ENCODE results near the gene PIM1.
A peak's percentile ranks its signal among the peaks of the same experiment; 100 is the strongest.
"Not testable (repeated sequence)": the region's sequence is repeated elsewhere in the genome, so short reads cannot be mapped to it uniquely, and the experiment has no call there.

PIM1 gene

DNA sequence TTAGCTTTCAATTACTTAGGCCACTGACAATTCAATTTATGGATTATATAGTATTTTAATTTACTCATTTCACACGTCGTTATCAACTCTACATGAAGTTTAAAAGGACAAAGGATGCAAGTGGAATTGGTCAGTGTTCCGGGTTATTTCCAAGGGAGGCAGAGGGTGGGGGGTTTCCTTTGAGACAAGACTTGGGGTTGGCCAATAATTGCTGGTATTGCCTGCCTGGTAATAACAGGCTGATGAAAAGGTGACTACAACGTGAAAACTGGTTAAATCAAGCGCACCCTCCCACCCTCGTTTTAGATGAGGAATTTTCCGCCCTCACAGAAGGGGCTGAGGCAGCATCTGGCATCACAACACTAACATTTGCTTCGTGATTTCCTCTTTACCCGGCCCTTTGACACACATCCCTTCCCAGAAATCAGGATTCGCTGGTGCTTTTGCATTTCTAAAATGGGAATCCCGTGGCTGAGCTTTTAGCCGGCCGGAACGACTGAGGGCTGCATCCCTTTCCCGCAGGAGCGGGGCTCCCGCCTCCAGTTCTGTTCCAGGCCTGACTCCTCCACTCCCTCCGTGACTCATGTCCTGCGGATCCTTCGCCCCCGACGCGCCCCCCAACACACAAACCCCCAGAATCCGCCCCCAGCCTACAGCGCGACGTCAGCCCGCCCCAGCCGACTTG, 999 bp upstream of the PIM1 start:
- H3K4me3 ChIP-seq = peak overlapping the region; percentile 45 to 95 (median 84)
- H3K27ac ChIP-seq = peak overlapping the region; percentile 54 to 95 (median 92)

DNA sequence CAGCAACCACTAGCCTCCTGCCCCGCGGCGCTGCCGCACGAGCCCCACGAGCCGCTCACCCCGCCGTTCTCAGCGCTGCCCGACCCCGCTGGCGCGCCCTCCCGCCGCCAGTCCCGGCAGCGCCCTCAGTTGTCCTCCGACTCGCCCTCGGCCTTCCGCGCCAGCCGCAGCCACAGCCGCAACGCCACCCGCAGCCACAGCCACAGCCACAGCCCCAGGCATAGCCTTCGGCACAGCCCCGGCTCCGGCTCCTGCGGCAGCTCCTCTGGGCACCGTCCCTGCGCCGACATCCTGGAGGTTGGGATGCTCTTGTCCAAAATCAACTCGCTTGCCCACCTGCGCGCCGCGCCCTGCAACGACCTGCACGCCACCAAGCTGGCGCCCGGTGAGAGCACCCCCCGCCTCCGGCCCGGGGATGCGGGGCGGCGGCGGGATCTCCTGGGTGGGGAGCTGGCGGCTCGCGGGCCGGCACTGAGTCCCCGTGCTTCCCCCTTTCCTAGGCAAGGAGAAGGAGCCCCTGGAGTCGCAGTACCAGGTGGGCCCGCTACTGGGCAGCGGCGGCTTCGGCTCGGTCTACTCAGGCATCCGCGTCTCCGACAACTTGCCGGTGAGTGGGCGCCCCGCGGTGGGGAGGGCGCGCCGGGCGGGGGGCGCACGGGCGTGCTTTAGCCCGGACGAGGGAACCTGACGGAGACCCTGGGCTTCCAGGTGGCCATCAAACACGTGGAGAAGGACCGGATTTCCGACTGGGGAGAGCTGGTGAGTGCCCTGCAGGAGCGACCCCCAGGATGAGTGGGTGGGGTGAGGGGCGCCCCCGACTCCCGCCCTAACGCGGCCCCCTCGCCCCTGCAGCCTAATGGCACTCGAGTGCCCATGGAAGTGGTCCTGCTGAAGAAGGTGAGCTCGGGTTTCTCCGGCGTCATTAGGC, 585 bp downstream of the PIM1 start:
- Histone ChIP-seq H3K27ac (peak overlapping the region; percentile 68 to 99 (median 94)), H3K4me3 (peak overlapping the region; percentile 74 to 95 (median 92))

DNA sequence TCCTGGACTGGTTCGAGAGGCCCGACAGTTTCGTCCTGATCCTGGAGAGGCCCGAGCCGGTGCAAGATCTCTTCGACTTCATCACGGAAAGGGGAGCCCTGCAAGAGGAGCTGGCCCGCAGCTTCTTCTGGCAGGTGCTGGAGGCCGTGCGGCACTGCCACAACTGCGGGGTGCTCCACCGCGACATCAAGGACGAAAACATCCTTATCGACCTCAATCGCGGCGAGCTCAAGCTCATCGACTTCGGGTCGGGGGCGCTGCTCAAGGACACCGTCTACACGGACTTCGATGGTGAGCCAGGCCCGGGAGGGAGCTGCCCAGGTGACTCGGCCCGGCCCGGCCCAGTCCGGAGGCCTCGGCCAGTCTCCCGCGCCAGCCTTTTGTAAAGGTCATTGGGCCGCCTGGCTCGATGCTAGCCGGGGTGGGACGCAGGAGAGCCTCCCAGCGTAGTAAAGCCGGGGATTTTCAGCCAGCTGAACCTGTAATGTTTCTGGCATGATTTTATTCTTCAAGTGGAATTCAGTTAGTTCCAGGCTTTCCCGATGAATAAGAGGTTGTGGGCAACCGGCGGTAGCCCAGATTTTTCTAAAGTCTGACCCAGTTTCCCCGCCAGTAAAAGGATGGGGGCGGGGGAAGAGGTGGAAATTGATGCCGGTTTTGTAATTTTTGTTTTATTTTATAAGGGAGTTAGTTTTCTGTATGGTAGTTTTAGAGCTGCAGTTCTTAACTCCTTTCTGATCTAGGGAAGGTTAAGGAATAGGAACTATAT, 1.4 kb downstream of the PIM1 start:
- peak overlapping the region; percentile 74 to 95 (median 92) for H3K4me3 ChIP-seq

DNA sequence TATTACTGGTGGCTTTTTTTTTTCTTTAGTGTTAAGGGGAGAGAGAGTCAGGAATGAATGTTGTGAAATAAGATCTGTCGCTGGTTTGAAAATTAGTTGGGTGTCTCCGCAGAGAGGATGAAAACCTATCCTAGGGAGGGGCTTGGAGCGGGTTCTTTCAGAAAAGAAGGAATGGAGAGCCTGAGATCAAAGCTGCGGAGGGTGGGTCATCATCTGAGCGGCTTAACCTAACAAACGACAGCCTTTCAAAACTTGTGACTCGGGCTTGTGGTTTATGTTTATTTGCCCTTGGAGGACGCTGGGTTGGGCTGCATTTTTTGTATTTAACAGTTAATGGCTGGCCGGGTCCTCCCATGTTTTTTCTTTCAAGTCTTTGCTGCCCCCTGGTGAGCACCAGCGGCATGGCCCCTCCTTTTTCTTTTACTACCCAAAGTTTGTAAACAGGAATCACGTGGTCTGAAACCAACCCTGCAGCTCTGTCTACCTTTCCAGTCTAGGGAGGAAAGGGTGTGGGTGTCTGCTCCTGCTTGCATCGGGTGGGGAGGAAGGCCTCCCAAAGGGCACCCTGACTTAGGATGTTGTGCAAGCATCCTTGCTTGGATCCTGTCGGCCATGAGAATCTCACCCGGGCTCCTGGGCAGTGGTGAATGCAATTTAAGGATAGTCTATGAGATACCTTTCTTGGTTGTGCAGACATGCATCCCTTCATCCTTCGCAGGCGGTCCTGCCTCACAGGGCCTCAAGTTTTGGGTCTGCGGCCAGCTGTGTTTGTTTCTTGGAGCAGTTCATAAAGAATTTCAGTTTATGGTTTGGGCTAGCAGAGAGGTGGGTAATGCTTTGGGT, 2.2 kb downstream of the PIM1 start:
- Histone ChIP-seq H3K4me3 (peak overlapping the region; percentile 74 to 95 (median 92)), H3K27ac (peak overlapping the region; percentile 68 to 99 (median 94))

More for the DNA sequence above, 1.4 kb downstream of the PIM1 start:
- peak overlapping the region; percentile 68 to 99 (median 94) for H3K27ac ChIP-seq

DNA sequence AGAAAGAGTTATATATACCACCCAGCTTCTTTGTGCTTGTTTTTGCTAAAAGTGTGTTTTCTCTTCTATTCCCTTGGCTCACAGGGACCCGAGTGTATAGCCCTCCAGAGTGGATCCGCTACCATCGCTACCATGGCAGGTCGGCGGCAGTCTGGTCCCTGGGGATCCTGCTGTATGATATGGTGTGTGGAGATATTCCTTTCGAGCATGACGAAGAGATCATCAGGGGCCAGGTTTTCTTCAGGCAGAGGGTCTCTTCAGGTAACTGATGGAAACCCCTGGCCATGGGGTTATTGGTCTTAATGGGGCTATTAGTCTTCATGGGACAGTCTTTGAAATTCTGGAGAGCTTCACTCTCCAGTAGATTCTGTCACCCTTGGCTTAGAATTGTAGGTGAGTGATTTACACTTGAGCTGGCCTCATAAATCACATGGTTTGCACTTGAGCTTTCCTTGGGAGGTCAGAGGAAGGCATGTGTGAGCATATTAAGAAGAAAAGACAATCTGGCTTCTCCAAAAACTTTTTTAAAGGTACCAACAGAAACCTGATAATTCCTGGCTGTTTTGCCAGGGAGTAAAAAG, 3.0 kb downstream of the PIM1 start:
- peak overlapping the region in 17 of 21 experiments; percentile 34 to 99 (median 93) for H3K27ac ChIP-seq
- peak overlapping the region; percentile 74 to 95 (median 92) for H3K4me3 ChIP-seq

DNA sequence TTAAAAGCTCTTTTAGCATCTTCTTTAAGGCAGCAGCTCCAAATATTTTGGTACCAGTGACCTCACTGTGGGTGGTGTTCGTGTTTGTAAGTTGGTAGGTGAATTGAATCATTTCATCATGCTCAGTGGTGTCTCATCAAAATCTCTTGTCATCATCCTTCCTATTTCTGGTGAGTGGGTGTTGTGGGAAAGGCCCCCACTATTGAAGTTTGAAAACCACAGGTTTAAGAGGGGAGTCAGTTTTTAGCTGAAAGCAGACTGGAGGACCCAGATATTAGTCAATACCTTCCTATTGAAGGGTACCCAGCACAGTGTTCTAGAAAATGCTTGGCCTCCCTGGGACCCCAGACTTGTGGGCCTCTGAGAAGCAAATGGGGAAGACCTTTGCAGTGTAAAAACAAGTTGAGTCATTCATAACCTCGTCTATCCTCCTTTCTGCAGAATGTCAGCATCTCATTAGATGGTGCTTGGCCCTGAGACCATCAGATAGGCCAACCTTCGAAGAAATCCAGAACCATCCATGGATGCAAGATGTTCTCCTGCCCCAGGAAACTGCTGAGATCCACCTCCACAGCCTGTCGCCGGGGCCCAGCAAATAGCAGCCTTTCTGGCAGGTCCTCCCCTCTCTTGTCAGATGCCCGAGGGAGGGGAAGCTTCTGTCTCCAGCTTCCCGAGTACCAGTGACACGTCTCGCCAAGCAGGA, 3.7 kb downstream of the PIM1 start:
- Histone ChIP-seq H3K27ac (peak overlapping the region in 17 of 21 experiments; percentile 8 to 99 (median 93)), H3K4me3 (peak overlapping the region in 4 of 7 experiments; percentile 13 to 95 (median 79))

DNA sequence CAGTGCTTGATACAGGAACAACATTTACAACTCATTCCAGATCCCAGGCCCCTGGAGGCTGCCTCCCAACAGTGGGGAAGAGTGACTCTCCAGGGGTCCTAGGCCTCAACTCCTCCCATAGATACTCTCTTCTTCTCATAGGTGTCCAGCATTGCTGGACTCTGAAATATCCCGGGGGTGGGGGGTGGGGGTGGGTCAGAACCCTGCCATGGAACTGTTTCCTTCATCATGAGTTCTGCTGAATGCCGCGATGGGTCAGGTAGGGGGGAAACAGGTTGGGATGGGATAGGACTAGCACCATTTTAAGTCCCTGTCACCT, 4.2 kb downstream of the PIM1 start:
- H3K4me3 ChIP-seq = peak overlapping the region in 2 of 7 experiments; percentile 13 to 95
- peak overlapping the region in 16 of 21 experiments; percentile 8 to 99 (median 74) for H3K27ac ChIP-seq

DNA sequence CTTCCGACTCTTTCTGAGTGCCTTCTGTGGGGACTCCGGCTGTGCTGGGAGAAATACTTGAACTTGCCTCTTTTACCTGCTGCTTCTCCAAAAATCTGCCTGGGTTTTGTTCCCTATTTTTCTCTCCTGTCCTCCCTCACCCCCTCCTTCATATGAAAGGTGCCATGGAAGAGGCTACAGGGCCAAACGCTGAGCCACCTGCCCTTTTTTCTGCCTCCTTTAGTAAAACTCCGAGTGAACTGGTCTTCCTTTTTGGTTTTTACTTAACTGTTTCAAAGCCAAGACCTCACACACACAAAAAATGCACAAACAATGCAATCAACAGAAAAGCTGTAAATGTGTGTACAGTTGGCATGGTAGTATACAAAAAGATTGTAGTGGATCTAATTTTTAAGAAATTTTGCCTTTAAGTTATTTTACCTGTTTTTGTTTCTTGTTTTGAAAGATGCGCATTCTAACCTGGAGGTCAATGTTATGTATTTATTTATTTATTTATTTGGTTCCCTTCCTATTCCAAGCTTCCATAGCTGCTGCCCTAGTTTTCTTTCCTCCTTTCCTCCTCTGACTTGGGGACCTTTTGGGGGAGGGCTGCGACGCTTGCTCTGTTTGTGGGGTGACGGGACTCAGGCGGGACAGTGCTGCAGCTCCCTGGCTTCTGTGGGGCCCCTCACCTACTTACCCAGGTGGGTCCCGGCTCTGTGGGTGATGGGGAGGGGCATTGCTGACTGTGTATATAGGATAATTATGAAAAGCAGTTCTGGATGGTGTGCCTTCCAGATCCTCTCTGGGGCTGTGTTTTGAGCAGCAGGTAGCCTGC, 4.8 kb downstream of the PIM1 start:
- peak overlapping the region in 2 of 7 experiments; percentile 13 to 95 for H3K4me3 ChIP-seq

DNA sequence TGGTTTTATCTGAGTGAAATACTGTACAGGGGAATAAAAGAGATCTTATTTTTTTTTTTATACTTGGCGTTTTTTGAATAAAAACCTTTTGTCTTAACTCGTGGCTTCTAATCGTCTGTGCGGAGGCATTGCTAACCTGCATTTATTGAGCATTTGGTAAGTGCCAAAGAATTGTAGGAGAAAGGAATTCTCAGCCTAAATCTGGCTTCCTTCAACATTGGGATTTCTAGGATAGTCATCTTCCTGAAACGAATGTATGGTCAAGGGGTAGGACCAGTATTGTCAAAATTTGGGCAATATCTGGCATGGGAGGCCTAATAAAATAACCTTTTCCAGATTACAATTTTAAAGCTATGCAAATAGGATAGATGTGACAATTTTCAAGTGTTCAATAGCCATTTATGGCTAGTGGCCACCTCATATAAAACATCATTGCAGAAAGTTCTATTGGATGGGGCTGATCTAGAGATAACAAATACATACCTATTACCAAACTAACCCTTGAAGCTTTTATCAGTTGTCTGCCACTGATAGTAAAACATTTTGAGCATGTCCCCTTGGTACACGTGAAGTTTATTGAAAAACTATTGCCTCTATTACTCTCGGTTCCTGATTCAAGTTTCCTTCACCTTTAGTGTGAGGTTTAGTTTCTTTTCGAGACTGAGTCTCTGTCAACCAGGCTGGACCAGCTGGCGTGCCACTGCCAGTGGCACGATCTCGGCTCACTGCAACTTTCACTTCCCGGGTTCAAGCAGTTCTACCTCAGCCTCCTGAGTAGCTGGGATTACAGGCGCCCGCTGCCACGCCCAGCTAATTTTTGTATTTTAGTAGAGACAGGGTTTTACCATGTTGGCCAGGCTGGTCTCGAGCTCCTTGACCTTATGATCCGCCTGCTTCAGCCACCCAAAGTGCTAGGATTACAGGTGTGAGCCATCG, 5.6 kb downstream of the PIM1 start:
- H3K4me3 ChIP-seq = peak overlapping the region in 1 of 7 experiments; percentile 95
- peak overlapping the region in 1 of 21 experiments; percentile 15 for H3K27ac ChIP-seq

More for the DNA sequence above, 4.8 kb downstream of the PIM1 start:
- peak overlapping the region in 13 of 21 experiments; percentile 8 to 99 (median 81) for H3K27ac ChIP-seq

DNA sequence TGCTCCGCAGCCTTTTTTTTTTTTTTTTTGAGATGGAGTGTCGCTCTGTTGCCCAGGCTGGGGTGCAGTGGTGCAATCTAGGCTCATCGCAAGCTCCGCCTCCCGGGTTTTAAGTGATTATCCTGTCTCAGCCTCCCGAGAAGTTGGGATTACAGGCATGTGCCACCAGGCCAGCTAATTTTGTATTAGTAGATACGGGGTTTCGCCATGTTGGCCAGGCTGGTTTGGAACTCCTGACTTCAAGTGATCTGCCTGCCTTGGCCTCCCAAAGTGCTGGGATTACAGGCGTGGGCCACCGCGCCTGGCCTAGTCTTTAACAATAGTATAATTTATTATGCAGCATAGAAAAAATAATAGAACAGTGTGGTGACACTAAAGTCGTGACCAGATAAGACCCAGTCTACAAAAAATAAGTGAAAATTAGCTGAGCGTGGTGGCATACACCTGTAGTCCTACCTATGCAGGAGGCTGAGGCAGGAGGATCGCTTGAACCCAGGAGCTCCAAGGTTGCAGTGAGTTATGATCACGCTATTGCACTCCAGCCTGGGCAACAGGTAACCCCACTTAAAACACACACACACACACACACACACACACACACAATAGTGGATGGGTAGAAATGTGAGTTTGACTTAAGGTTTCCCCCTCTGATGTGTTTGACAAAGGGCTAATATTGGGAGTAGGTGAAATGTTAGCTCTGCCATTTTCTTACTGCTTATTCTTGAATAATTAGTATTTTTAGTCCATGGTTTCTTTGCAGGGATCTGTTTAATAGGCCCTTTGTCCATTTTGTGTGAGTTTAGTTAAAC, 6.5 kb downstream of the PIM1 start:
- Histone ChIP-seq H3K4me3 (no peak overlapping the region), H3K27ac (peak overlapping the region in 1 of 21 experiments; percentile 26)

DNA sequence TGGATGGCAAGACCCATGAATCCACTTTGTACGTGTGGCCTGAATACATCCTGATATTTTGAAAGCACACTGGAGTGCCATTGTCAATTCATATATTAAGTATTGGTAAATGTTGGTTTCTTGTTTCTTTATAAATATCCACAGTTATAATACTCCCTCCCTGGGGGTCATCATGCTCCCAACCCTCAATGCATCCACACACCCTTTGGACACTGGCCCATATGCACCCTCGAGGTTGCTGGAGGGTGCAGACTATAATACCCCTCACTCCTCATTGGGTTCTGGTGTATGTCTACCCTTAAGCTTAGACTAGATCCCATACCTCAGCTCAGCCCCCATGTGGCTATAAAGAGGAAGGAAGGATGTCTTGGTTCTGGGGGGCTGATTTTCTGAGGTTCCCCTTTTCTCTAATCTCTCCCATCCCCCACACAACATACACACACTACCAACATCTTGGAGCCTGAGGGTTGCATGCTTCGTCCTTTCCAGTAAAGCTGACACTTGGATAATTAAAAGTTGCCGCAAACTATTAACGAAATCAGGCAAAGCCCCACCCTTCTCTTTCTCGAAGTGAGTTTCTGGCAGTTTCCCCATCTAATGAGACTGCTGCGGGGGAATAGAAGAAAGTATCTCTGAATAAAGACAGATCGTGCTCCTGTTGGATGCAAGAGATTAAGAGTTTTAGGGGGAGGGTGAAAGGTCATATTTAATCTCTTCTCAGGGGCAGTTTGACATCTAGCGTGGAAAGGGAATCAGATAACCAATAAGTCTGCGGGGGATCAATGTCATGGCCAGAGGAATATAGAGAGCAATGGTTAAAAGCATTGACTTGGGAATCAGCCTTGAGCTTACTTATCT, 7.4 kb downstream of the PIM1 start:
- Histone ChIP-seq H3K4me3 (no peak overlapping the region), H3K27ac (peak overlapping the region in 3 of 21 experiments; percentile 12 to 23 (median 22))

DNA sequence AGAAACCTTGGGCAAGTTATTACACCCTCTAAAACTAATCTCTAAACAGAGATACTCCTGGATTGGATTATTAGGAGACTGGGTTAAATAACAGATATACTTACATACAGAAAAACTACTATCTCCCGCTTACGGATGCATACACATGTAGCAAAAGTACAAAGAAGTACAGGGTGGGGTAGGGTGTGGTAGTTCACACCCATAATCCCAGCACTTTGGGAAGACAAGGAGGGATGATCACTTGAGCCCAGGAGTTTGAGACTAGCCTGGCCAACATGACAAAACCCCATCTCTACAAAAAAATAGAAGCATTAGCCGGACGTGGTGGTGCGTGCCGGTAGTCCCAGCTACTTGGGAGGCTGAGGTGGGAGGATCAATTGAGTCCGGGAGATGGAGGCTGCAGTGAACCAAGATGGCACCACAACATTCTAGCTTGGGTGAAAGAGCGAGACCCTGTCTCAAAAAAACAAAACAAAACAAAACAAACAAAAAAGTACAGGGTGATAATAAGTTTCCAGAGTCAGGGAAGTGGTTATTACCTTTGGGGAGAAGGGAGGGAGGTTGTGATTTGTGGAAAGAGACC, 8.1 kb downstream of the PIM1 start:
- peak overlapping the region in 1 of 21 experiments; percentile 22 for H3K27ac ChIP-seq
- H3K4me3 ChIP-seq = no peak overlapping the region

DNA sequence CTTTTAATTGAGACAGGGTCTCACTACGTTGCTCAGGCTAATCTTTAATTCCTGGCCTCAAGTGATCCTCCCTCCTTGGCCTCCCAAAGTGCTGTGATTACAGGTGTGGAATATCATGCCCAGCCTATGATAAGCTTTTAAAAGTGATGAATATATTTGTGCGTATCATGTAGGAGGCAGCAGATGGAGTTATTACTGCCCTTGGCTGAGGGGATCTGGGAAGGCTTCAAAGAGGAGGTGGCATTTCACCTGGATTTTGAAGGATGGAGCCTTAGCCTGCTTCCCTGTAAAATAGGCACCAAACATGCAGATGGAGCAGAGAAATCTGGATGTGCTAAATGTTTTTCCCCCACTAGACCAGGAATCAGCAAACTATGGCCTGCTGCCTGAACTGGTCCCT, 10.1 kb downstream of the PIM1 start:
- peak overlapping the region in 1 of 21 experiments; percentile 36 for H3K27ac ChIP-seq

DNA sequence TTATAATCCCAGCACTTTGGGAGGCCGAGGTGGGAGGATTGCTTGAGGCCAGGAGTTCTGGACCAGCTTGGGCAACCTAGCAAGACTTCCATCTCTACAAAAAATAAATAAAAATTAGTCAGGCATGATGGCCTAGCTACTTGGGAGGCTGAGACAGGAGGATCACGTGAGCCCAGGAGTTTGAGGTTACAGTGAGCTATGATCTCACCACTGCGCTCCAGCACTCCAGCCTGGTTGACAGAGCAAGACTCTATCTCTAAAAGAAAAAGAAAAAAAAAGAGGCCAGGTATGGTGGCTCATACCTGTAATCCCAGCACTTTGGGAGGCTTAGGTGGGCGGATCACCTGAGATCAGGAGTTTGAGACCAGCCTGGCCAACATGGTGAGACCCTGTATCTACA, 10.7 kb downstream of the PIM1 start:
- H3K27ac ChIP-seq = peak overlapping the region in 4 of 21 experiments; percentile 11 to 54 (median 43)
- H3K4me3 ChIP-seq = not testable (repeated sequence)

More for the DNA sequence above, 10.1 kb downstream of the PIM1 start:
- no peak overlapping the region for H3K4me3 ChIP-seq

All from skin epidermis (tissue), 12 donors.